Suprapubic skin (tissue), 3 donors: ENCODE measurements around the gene ROR2.

ENCODE experiments used
- POLR2A ChIP-seq, 2 donors: fragments of 450-650 bp; IDR thresholded peaks; one replicate each; pipeline ENCODE4 v1.6.1; 2017; ENCODE audit warnings: antibody characterized with exemption in 2 of 2, mild to moderate bottlenecking in 2 of 2, moderate library complexity in 2 of 2
- TF ChIP-seq, protein P1 (sequence below), 2 donors: fragments of 200-600 bp in 1 of 2; fragments of 450-650 bp in 1 of 2; sonication (generic) in 1 of 2; IDR thresholded peaks; one replicate each; pipeline ENCODE4 v1.5.1; 2016 to 2019; ENCODE audit warnings: antibody characterized with exemption in 2 of 2, mild to moderate bottlenecking in 1 of 2, moderate library complexity in 1 of 2

GRCh38 chr9:91810286-91810905, 139.6 kb downstream of the ROR2 start:
- TF ChIP-seq, protein P1, sequence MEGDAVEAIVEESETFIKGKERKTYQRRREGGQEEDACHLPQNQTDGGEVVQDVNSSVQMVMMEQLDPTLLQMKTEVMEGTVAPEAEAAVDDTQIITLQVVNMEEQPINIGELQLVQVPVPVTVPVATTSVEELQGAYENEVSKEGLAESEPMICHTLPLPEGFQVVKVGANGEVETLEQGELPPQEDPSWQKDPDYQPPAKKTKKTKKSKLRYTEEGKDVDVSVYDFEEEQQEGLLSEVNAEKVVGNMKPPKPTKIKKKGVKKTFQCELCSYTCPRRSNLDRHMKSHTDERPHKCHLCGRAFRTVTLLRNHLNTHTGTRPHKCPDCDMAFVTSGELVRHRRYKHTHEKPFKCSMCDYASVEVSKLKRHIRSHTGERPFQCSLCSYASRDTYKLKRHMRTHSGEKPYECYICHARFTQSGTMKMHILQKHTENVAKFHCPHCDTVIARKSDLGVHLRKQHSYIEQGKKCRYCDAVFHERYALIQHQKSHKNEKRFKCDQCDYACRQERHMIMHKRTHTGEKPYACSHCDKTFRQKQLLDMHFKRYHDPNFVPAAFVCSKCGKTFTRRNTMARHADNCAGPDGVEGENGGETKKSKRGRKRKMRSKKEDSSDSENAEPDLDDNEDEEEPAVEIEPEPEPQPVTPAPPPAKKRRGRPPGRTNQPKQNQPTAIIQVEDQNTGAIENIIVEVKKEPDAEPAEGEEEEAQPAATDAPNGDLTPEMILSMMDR (IDR thresholded peaks at IDR 0.05) = no peak
- TF ChIP-seq POLR2A (IDR thresholded peaks at IDR 0.05) = no peak
